GM12892 (cell line): Measurements from ENCODE around the gene CCDC167.

Experiments
- POLR2A ChIP-seq: IDR thresholded peaks from 2 replicates; pipeline ENCODE4 v1.6.1; 2011; ENCODE audit warnings: low read depth, low read length, control low read depth
- POLR2AphosphoS5 ChIP-seq: IDR thresholded peaks from 2 replicates; pipeline ENCODE4 v1.6.1; 2011; ENCODE audit warnings: low read depth, low read length, control low read depth

DNA sequence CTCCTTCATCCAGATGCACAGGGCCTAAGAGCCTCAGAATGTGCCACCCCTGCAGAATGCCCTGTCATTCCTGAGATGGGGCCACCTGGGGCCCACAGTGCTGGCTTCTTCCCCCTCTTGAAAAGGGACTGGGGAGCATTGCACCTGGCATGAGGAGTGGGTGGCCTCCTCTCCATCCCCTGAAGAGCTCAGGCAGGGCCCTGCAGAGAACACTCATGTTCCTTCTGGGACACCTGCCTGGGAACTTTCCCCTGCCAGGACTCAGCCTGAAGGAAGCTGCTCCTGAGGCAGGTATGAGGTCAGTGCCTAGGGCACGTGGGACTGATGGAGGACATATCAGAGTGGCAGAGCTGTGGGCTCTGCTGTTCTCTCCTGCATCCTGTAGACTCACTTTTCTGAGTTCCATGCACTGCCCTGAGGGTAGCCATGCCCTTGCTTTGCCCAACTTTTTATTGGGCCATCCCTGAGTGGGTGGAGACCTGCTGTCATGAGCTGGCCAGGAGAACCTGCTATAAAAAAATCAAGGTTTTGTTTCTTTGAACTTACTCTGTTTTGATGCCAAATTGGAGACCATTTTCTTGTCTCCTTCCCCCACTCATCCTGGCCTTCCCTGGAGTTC, 19.5 kb downstream of the CCDC167 start:
- no peak for TF ChIP-seq POLR2A
- no peak for TF ChIP-seq POLR2AphosphoS5
